GM18502 (cell line): ENCODE measurements around the gene KCTD14.
"Not testable (repeated sequence)": the region's sequence is repeated elsewhere in the genome, so short reads cannot be mapped to it uniquely, and the experiment has no call there.

ENCODE experiments used
- ATAC-seq: cut with Tn5 transposase; IDR thresholded peaks from one replicate; pipeline ENCODE4 v1.9.1; 2021; ENCODE audit warnings: mild to moderate bottlenecking; ENCODE audit not compliant: unreplicated experiment, poor library complexity

KCTD14 gene, protein sequence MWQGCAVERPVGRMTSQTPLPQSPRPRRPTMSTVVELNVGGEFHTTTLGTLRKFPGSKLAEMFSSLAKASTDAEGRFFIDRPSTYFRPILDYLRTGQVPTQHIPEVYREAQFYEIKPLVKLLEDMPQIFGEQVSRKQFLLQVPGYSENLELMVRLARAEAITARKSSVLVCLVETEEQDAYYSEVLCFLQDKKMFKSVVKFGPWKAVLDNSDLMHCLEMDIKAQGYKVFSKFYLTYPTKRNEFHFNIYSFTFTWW

GRCh38 chr11:78022397-78023396 is at the start of gene KCTD14:
Gene KCTD14 (minus strand): TSS chr11:78023276. CDS start chr11:78023249, 27 bp downstream.
- ATAC-seq: no peak

DNA sequence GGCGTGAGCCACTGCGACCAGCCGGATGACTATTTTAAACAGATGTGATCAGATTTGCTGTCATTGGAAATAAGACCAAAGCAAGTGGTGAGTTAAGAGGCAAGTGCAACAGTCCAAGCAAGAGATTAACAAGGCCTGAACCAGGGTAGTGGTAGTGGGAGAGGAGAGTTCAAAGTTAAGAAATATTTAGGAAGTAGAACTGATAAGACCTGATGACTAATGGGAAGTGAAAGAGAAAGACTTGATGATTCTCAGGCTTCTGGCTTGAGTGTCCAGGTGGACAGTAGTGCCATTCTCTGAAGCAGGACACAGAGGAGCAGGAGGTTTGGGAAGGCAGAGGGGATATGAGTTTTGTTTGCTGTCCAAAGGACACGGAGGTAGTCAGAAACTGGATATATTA is 49.4 kb upstream of the KCTD14 start:
- no peak for ATAC-seq

- no peak for ATAC-seq
Observed at GRCh38 chr11:78071717-78072116, 48.6 kb upstream of the KCTD14 start.

DNA sequence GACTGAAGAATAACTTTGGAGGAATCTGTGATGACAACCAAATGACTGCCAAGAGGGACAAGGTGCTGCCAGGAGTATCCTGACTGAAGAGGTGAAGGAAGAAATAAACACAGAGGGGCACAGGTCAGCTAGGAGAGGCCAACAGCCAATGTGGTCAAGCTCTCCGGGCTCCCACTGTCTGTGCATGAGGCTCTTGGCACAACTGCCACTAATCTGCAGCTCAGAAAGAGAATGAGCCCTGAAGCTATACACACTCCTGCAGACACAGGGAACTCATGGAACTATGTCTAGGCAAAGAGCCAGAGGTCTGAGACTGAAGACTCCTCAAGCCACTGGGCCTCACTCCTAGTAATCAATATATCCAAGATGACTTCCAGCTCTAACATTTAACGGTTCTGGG is 47.5 kb upstream of the KCTD14 start:
- no peak for ATAC-seq

DNA sequence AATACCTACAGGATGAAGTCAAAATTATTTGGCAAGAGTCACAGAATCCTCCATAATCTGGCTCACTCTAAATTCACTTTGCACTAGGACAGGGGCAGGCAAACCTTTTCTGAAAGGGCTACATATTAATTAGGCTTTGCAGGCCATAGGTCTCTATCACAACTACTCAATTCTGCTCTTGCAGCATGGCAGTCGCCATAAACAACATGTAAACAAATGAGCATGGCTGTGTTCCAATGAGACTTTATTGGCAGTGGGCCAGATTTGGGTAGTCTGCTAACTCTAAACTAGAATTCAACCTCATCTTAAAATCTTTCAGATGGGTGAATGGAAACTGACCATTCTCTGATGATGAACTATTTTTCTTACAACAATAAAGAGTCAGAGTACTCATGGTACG is 46.4 kb upstream of the KCTD14 start:
- ATAC-seq: no peak

DNA sequence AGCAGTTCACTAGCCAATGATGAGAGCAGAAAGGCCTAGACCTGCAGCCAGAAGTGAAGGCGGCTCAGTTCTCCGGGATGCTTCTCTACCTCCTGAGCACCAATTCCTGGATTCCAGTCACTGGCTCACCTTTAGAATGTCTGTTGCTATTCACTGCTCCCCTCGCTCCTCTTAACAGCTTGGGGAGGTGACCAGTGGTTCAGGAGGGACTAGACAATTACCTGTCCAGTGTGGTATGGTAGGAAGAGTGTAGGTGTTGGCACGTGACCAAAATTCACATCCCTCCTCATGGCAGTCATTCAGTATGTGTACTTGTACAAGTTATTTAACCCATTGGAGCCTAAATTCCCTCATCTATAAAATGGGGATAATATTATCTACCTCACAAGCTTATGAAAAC is 44.6 kb upstream of the KCTD14 start:
- no peak for ATAC-seq

DNA sequence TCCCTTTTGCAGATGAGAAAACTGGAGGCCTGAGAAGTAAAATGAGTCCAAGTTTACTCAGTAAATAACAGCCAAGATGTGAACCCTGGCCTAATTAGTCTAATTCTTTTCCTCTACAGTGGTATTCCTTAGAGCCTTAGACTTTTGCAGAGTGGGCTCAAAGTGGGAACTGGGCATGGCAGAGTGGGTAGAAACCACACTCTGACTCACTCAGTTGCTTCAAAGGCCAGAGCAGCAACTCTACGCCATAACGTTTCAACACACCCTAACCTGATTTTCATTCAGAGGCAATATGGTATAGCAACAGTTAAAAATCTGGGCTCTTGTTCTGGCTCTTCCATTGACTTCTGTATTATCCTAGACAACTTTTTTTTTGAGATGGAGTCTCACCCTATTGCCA is 43.4 kb upstream of the KCTD14 start:
- ATAC-seq: no peak

DNA sequence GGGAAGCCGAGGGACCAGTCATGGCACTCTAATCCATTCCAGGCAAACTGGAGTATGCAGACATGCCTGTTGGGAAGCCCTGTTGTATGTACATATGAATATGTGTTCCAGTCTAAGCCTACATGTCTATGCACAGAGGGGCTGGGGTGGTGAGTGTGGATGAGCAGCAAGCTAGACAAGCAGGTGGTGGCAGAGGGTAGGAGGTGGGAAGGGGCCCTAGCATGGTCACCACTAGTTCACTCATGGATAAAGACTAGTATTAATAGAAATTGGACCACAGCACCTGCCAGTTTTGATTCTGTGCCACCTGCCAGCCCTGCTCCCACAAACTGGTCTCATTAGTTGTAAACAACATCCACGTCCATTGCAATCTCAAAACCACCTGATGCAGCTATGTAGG is 42.1 kb upstream of the KCTD14 start:
- no peak for ATAC-seq

DNA sequence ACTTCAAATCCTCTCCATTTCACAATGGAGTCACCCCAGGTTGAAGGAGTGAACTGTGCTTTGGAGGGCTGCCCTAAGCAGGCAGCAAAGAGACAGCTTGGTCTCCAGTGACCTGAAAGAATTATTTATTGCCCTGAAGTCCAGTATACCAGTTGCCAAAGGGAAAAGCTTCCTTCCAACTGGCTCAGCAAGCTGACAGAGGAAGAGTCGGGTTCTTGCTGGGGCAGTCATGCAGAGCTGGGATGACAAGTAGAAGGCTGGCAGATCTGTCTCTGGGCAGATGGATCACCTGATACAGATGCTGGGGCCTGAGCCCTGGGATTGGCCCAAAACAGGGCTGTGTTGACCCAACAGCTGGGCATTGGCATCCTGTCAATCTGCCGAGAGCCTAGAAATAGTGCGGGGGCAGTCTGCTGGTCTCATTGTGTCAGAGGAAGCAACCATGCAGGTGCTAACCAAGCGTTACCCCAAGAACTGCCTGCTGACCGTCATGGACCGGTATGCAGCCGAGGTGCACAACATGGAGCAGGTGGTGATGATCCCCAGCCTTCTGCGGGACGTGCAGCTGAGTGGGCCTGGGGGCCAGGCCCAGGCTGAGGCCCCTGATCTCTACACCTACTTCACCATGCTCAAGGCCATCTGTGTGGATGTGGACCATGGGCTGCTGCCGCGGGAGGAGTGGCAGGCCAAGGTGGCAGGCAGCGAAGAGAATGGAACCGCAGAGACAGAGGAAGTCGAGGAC is 40.5 kb upstream of the KCTD14 start, which contains the start of gene THRSP:
Gene THRSP (plus strand): TSS at position 422 of the 742 bp plus-strand sequence. CDS start 21 bp downstream, at position 443.
- no peak for ATAC-seq

DNA sequence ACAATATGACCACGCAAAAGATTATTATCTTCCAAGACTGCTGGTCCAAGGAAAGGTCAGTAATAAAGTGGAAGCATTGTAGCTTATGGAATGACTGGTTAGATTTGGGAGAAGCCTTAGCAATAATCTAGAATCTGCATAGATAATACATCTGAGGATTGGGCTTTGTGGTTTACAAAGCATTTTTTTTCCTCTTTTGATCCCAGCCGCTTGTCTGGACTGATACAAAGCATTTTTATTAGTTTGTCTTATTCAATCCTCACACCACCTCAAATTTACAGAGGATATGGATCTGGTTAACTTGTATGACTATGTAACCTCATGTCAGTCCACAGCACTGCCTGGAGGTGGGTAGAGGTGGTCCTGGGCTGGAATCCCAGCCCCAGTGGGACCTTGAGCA is 39.6 kb upstream of the KCTD14 start:
- ATAC-seq: no peak

GRCh38 chr11:78061921-78062311 is 38.8 kb upstream of the KCTD14 start:
- no peak for ATAC-seq

DNA sequence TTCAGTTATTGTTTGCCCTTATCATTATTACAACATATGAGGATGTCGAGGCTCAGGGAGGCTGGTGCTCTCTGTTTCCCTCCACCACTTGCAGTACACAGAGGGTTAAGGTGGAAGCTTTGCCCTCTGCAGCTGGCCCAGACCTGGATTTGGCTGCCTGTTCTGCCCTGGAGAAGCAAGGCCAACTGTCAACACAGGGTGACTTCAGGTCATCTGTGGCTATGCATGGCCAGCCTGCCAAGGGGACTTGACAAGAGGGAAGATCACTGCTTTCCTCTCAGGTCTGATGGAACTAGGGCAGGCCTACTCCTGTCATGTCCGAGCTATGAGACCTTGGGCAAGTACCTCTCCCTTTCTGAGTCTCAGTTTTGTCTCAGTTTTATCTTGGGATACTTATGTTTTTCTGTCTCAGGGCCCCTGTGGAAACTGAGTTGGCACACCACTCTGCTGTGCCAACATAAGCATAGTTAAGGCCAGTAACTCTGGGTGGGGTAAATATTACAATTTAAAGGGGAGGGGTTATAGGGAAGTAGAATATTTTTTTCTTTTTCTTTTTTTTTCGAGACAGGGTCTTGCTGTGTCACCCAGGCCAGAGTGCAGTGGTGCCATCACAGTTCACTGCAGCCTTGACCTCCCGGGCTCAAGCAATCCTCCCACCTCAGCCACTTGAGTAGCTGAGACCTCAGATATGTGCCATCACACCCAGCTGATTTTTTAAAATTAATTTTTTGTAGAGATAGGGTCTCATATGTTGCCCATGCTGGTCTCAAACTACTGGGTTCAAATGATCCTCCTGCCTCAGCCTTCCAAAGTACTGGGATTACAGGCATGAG is 38.2 kb upstream of the KCTD14 start:
- ATAC-seq: no peak

GRCh38 chr11:78060533-78060932 is 37.5 kb upstream of the KCTD14 start:
- no peak for ATAC-seq

DNA sequence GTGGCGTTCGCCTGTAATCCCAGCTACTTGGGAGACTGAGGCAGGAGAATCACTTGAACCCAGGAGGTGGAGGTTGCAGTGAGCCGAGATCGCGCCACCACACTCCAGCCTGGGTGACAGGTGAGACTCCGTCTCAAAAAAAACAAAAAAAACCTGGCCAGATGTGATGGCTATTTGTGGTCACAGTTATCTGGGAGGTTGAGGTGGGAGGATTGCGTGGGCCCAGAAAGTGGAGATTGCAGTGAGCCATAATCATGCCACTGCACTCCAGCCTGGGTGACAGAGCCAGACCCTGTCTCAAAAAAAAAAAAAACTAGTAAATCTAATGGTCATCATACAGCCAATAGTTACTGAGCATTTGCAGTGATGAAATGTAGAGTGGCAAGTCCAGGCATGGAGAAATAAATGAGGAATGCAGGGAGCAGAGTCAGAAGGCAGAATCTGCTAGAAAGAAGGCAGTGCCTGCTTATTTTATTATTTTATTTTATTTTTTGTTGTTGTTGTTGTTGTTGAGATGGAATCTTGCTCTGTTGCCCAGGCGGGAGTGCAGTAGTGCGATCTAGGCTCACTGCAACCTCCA is 36.8 kb upstream of the KCTD14 start:
- ATAC-seq: not testable (repeated sequence)

- ATAC-seq: no peak
Observed at GRCh38 chr11:78057462-78058055, 34.5 kb upstream of the KCTD14 start.

DNA sequence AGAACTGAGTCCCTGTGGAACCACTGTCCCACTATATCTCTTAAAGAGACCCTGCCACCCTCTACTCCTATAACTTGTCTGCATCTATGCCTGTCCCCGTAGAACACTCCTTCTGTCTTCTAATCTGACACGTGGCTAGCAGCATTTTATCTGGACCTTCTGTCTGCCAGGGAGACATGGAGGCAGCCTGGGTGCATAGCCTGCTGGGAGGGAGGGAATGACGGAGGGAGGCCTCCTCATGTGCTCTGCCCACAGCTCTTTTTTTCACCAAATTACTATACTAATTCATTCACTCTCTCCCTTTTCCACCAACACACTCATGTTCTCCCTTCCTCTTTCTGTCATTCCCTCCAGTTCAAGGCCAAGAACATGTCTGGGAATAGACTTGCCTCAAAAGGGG is 33.0 kb upstream of the KCTD14 start:
- ATAC-seq: no peak

DNA sequence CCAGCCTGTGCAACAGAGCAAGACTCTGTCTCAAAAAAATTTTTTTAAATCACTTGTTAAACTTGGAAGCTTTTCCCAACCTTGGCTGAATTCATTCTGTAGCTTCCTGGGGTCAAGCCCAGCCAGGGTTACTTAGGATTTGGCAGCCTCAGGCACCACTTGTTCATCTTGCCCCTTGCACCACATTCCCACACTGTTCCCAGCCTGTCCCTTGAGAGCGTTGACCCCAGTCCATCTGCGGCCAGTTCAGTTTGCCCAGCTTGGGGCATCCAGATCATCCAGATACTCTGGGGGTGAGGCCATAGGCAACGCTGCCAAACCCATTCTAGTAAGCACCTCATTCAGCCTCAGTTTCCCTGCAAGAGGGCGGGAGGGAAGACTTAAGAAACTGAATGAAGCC is 31.9 kb upstream of the KCTD14 start:
- no peak for ATAC-seq

GRCh38 chr11:78050964-78051831 is 28.1 kb upstream of the KCTD14 start:
- no peak for ATAC-seq
